Measurements from ENCODE around the gene RALBP1.
"Not testable (repeated sequence)": the region's sequence is repeated elsewhere in the genome, so short reads cannot be mapped to it uniquely, and the experiment has no call there.

Gene RALBP1

DNA sequence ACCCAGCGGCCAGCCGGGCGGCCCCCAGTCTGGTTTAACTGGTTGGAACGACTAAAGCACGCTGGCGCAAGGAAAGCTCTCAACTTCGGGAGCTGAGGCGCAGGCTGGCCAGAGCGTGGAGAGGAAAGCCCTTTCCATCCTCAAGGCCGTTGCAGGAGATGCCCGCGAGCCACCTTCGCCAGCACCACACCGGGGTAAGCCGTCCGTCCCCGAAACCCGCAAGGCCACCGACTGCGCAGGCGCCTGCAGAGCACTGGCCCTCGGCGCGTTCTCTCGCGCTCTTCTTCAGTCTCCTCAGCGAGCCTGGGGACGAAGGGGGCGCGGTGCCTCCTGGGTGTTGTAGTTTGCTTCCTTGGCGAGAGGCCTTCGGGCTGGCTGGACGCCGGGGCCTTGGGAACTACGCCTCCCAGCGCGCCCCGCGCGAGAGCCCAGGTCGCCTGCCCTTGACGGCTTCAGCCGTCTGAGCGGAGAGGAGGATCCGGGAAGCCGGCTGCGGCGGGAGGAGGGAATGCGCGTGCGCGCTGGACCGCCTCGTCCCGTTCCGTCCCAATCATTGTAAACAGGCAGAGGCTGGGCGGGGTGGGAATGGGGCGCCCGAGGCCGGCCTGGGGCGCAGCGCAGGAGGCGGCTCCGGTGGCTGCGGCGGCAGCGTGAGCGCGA, at the start of gene RALBP1:
TSS of gene RALBP1 (plus strand) at position 531 of the 660 bp plus-strand sequence. CDS start 37,533 bp downstream, outside the sequence.
- DNase-seq: peak; percentile 99
- peaks cover under 1% of the 10 kb centered on the region for H3K9me3 Mint-ChIP-seq
- H3K4me1 Mint-ChIP-seq: peaks cover 27% of the 10 kb centered on the region
- CTCF ChIA-PET: no interaction called here
- H3K36me3 Mint-ChIP-seq: peaks cover 20% of the 10 kb centered on the region
- peak within 1 kb of the TSS; percentile 89 for H3K4me3 Mint-ChIP-seq
- H3K27ac Mint-ChIP-seq: peak within 1 kb of the TSS; percentile 91
- peaks cover 26% of the 10 kb centered on the region for H3K27me3 Mint-ChIP-seq

DNA sequence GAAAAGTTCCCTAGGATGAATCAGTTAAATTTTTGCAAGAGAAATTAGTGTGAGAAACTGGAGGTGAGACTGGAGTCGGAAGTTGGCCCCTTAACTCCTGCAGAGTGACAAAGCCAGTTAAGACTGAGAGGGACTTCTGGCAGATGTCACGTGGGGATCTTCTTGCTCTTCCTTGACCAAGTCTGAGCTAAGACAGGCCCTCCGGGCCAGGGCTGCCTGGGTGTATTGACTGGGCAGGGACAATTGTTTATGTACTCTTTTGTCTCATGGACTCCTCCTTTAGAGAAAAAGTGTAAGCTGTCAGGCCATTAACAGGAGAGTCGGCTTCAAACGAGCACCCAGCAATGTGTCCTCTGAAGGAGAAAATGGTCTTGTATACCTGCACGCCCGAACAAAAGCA, 48.6 kb upstream of the RALBP1 start:
- no peak overlapping the region for H3K27ac Mint-ChIP-seq

DNA sequence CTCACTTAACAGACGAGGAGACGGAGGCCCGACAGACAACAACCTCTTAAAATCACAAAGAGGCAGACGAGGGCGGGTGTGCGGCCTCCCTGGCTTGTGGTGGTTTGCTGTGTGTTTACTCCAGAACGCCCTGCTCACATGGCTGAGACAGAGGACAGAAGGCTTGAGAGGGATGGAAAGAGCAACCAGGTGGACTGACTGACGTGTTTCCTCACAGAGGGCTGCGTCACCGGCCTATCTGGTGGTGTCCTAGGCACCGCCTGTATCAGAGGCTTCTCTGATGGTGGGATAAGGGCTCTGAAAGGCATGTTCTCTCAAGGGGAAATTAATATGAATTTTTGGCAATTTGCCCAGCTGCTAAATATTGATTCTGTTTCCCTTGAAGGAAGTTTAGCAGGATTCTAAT, 47.0 kb upstream of the RALBP1 start:
- DNase-seq: no peak
- H3K27me3 Mint-ChIP-seq: no peaks in the 10 kb centered on the region
- H3K9me3 Mint-ChIP-seq: no peaks in the 10 kb centered on the region
- H3K4me1 Mint-ChIP-seq: no peaks in the 10 kb centered on the region
- no peak overlapping the region for H3K4me3 Mint-ChIP-seq
- CTCF ChIA-PET: no interaction called here
- H3K36me3 Mint-ChIP-seq: no peaks in the 10 kb centered on the region
- H3K27ac Mint-ChIP-seq: no peak overlapping the region

More for the DNA sequence above, 48.6 kb upstream of the RALBP1 start:
- no peak overlapping the region for H3K4me3 Mint-ChIP-seq
- H3K4me1 Mint-ChIP-seq: no peaks in the 10 kb centered on the region
- H3K27me3 Mint-ChIP-seq: no peaks in the 10 kb centered on the region
- no peaks in the 10 kb centered on the region for H3K9me3 Mint-ChIP-seq
- no peaks in the 10 kb centered on the region for H3K36me3 Mint-ChIP-seq
- CTCF ChIA-PET: no interaction called here
- no peak for DNase-seq

DNA sequence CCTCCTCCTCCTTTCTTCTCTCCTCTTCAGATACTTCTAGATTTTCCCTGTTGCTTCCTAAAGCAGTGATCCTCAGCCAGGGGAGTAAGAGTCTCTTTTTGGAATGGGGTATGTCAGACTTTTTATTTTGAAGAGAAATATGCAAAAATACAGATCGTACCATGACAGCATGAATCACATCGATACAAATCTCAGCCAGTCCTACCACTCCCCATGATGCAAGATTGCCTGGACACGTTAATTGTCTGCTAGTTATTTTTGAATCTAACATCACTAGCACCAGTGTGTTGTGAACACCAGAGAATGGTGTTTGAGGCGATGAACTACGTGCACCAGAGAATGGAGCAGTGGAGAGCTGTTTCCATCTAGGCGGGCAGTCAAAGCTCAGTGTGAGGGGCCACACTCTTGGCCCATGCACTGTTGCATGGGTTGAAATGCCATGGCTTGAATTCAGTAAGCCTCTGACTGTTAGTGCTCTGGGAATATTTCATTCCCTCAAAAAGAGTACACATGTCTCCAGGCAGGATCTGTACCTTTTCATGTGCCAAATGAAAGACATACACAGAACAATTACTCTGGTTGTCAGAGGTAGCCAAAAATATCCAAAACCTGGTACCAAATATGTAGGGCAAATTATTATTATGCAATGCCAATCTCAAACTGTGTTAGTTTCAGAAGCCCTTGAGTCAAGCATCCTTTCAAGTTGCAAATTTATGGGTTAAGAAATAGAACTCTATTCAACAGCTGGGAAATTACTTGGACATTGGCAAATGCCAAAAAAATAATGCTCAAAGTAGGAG, 46.3 kb upstream of the RALBP1 start:
- Mint-ChIP-seq H3K36me3 (no peaks in the 10 kb centered on the region), H3K9me3 (no peaks in the 10 kb centered on the region), H3K27me3 (no peaks in the 10 kb centered on the region), H3K27ac (no peak overlapping the region), H3K4me3 (no peak overlapping the region), H3K4me1 (no peaks in the 10 kb centered on the region)
- no peak for DNase-seq
- CTCF ChIA-PET: no interaction called here

DNA sequence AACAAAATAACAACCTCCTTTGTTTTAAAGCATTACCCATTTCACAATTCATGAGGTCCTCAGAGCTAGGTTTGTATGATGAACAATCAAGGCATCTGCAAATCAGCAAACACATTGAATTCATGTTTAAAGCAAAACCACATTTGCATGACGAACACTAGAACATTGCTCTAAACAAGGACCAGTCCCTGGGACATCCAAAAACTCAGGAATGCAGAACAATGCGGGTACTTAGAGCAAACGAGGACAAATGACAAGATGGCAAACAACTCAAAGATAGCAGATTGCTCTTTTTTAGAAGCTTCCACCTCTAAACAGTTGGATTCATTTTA, 45.7 kb upstream of the RALBP1 start:
- no peaks in the 10 kb centered on the region for H3K4me1 Mint-ChIP-seq
- no peak overlapping the region for H3K4me3 Mint-ChIP-seq
- H3K27me3 Mint-ChIP-seq: no peaks in the 10 kb centered on the region
- CTCF ChIA-PET: no interaction called here
- no peaks in the 10 kb centered on the region for H3K36me3 Mint-ChIP-seq
- H3K27ac Mint-ChIP-seq: no peak overlapping the region
- no peak for DNase-seq
- H3K9me3 Mint-ChIP-seq: no peaks in the 10 kb centered on the region

DNA sequence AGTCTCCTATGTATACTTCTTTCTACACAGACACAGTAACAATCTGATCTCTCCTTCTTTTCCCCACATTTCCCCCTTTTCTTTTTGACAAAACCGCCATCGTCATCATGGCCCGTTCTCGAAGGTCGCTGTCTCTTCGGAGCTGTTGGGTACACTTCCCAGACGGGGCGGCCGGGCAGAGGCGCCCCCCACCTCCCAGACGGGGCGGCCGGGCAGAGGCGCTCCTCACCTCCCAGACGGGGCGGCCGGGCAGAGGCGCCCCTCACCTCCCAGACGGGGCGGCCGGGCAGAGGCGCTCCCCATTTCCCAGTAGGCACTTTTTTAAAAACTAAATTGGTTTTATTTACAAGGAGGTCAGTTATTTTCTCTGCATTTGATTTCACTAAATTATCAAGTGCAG, 45.0 kb upstream of the RALBP1 start:
- H3K4me1 Mint-ChIP-seq, DNase-seq, CTCF ChIA-PET, H3K36me3 Mint-ChIP-seq, H3K27ac Mint-ChIP-seq, H3K4me3 Mint-ChIP-seq, H3K9me3 Mint-ChIP-seq, H3K27me3 Mint-ChIP-seq: not testable (repeated sequence)

DNA sequence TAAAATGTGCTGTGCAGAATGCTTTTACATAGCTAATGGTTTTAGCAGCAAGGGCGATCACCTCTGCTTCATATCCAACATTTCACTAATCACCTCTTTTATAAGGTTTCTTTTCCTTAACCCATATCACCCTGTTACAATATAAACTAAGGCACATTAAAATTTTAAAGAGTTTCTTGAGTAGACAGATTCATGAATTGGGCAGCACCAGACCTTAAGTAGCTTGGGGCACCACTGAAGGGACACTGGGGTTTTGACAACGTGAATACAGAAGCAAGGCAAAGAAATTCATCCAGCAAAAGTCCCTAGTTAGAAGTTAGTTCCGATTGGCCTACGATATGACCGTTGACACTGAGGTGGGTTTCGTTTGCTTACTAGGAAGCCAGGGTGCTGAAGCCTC, 44.0 kb upstream of the RALBP1 start:
- DNase-seq: no peak
- Mint-ChIP-seq H3K27me3 (no peaks in the 10 kb centered on the region), H3K9me3 (no peaks in the 10 kb centered on the region), H3K36me3 (no peaks in the 10 kb centered on the region), H3K27ac (no peak overlapping the region), H3K4me1 (no peaks in the 10 kb centered on the region), H3K4me3 (no peak overlapping the region)
- CTCF ChIA-PET: no interaction called here

DNA sequence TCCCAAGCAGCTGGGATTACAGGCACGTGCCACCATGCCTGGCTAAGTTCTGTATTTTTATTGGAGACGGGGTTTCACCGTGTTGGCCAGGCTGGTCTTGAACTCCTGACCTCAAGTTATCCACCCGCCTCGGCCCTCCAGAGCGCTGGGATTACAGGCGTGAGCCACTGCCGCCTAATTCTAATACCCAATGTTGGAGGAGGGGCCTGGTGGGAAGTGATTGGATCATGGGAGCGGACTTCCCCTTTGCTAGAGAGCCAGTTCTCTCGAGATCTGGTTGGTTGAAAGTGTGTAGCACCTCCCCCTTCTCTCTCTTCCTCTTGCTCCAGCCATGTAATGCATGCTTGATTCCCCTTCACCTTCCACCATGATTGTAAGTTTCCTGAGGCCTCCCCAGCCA, 42.2 kb upstream of the RALBP1 start:
- H3K4me1 Mint-ChIP-seq, CTCF ChIA-PET, H3K27me3 Mint-ChIP-seq, H3K9me3 Mint-ChIP-seq, H3K4me3 Mint-ChIP-seq, DNase-seq, H3K36me3 Mint-ChIP-seq, H3K27ac Mint-ChIP-seq: not testable (repeated sequence)

DNA sequence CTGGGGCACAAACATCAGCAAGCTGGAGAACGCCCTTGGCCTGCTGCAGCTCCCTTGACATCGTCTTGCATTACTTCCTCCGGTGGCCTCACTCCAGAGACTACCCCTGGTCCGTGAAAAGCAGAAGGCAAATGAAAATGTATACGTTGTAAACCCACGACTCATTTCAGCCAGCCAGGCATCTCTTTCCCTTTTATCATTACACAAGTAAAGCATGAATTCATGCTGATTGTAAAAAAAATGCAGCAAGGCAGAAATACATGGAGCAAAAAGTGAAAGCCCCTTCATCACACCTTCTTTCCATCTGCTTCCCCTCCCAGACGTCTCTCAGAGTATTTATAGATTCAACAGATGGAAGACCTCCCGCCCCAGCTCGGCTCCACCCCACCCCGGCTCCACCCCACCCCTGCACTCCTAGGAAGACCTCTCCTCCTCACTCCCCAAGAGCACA, 41.6 kb upstream of the RALBP1 start:
- Mint-ChIP-seq H3K27me3 (no peaks in the 10 kb centered on the region), H3K27ac (no peak overlapping the region)

DNA sequence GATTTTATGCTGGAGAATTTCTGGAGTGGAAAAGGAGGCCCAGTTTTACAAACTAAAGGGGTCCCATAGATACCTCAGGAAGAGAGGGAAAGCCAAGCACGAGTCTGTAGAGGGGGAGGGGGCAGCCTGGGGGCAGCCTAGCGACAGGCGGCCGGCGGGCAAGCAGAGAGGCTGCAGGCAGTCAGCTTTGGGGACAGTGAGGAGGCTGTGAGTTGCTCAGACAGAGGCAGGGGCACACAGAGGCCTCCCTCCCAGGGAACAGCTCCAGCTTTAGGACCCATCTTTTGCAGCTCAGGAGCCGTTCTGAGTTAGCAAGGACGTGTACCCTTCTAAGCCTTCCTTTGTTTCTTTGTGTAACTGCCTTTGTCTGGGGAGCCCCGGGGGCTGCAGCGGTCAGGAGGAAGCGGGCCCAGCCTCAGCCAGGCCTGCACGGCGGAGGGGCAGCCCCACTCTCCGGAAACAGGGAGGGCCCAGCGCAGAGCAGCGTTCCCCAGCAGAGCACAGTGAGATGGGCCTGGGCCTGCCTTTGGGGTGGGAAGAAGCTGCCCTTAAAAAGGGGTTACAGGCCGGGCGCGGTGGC, 41.1 kb upstream of the RALBP1 start:
- H3K4me1 Mint-ChIP-seq: no peaks in the 10 kb centered on the region
- no peak overlapping the region for H3K27ac Mint-ChIP-seq
- H3K9me3 Mint-ChIP-seq: no peaks in the 10 kb centered on the region
- no peaks in the 10 kb centered on the region for H3K36me3 Mint-ChIP-seq
- H3K4me3 Mint-ChIP-seq: no peak overlapping the region
- CTCF ChIA-PET: no interaction called here
- no peaks in the 10 kb centered on the region for H3K27me3 Mint-ChIP-seq
- no peak for DNase-seq

More for the DNA sequence above, 41.6 kb upstream of the RALBP1 start:
- no peaks in the 10 kb centered on the region for H3K4me1 Mint-ChIP-seq
- no peak overlapping the region for H3K4me3 Mint-ChIP-seq
- CTCF ChIA-PET: no interaction called here
- no peaks in the 10 kb centered on the region for H3K9me3 Mint-ChIP-seq
- H3K36me3 Mint-ChIP-seq: no peaks in the 10 kb centered on the region
- DNase-seq: no peak

DNA sequence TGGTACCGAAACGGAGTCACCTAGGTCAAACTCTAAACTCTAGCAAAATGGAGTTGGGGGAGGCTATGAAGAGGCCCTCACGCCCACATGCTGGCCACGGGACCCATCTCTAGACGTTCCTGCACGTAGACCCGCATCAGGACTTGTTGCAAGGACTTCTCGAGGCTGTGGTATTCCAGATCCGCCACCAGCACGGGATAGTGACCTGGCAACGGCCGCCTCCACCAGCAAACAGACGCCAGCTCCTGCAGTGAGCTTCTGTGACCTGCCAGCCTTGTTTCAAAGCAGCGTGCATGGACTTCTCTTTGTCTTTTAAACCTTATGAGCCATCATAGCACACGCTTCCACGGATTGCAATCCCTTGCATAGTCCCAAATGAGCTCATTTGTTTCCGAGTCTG, 40.3 kb upstream of the RALBP1 start:
- Mint-ChIP-seq H3K27ac (no peak overlapping the region), H3K36me3 (no peaks in the 10 kb centered on the region), H3K9me3 (no peaks in the 10 kb centered on the region), H3K27me3 (peaks cover 6% of the 10 kb centered on the region), H3K4me3 (no peak overlapping the region), H3K4me1 (no peaks in the 10 kb centered on the region)
- CTCF ChIA-PET: no interaction called here
- DNase-seq: no peak

DNA sequence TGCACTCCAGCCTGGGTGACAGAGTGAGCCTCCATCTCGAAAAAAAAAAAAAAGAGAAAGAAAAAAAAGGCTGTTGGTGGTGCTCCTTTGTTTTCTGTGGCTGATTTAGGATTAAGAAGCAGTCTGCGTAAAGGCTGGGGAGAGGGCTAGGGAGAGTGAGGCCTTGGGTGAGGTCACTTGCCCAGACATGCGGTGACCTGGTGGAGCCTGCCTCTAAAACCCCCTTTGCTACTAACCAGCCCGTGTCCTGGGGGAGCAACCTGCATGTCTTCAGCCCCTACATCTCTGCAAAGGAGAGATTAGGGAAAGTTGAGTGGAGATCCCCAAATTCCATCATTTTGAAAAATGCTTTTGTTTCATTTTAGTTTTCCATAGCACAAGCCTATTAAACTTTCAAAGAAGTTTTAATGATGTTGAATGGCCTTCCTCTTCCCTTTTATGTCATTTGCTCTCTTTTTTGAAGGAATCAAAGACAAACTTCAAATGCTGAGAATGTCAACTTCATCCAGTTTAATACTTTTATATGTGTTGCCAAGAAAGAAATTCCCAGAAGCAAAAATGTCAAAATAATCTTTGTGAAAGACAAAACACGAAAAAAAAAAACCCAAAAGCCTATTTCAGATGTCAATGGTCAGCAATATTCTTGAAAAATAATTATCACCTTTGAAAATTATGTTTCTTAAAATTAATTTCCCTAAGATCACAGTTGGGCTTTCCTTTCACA, 38.9 kb upstream of the RALBP1 start:
- H3K27me3 Mint-ChIP-seq: peaks cover 7% of the 10 kb centered on the region
- H3K9me3 Mint-ChIP-seq: no peaks in the 10 kb centered on the region
- no peaks in the 10 kb centered on the region for H3K36me3 Mint-ChIP-seq
- no peak for DNase-seq
- CTCF ChIA-PET: no interaction called here
- H3K27ac Mint-ChIP-seq: no peak overlapping the region
- no peaks in the 10 kb centered on the region for H3K4me1 Mint-ChIP-seq
- H3K4me3 Mint-ChIP-seq: no peak overlapping the region

DNA sequence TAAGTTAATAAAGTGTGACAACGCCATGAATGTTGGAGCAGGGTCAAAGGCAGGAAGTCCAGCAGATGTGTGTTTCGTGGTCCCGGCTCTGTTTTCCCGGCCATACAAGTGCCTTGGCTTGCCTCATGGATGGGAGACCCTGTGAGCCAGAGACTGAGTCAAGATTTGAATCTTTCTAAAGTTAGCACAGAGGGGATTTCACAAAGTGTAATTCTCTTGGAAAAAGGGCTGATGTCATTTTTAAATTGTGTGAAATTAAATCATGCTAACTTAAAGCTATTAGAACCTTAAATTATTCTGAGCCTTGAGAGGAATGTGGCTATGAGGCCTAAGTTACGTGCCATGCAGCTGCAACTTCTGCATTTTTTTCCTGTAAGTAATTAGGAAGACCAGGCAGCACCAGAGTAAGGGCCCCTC, 38.3 kb upstream of the RALBP1 start:
- no peaks in the 10 kb centered on the region for H3K4me1 Mint-ChIP-seq

DNA sequence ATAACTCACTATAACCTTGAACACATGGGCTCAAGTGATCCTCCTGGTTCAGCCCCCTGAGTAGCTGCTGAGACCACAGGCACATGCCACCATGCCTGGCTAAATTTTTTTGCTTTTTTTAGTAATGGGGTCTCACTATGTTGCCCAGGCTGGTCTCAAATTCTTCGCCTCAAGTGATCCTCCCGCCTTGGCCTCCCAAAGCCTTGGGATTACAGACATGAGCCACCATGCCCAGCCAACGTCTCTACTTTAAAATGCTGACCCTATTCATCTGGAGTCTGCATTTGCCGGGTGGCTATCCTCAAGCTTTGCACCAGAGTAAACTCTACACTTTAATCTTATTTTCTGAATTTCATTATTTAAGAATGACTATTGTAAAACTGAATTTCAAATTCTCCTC, 37.6 kb upstream of the RALBP1 start:
- CTCF ChIA-PET: no interaction called here
- Mint-ChIP-seq H3K4me1 (no peaks in the 10 kb centered on the region), H3K27ac (no peak overlapping the region)

More for the DNA sequence above, 38.3 kb upstream of the RALBP1 start:
- no peaks in the 10 kb centered on the region for H3K36me3 Mint-ChIP-seq
- H3K27ac Mint-ChIP-seq: no peak overlapping the region
- no peaks in the 10 kb centered on the region for H3K9me3 Mint-ChIP-seq
- DNase-seq: no peak
- H3K4me3 Mint-ChIP-seq: no peak overlapping the region
- peaks cover 7% of the 10 kb centered on the region for H3K27me3 Mint-ChIP-seq
- CTCF ChIA-PET: no interaction called here

More for the DNA sequence above, 37.6 kb upstream of the RALBP1 start:
- H3K36me3 Mint-ChIP-seq: no peaks in the 10 kb centered on the region
- no peak overlapping the region for H3K4me3 Mint-ChIP-seq
- no peaks in the 10 kb centered on the region for H3K9me3 Mint-ChIP-seq
- DNase-seq: no peak
- H3K27me3 Mint-ChIP-seq: peaks cover 7% of the 10 kb centered on the region

Measured in activated naive CD4-positive, alpha-beta T cell treated with anti-CD3 and anti-CD28 coated beads, Interleukin-2, amount 10 ng/mL, durations not matched to agents 7 days and 5 days (primary cell).